ENCODE results near the gene PWWP2B. TPM values are rescaled to one million over a fixed set of nuclear protein-coding genes. Genes with fewer than 3 reads are reported as not detected.
A peak's percentile ranks its signal among the peaks of the same experiment; 100 is the strongest.

Gene PWWP2B
- total RNA-seq, 1 donor from 2014 or later: 24.2 TPM

- H3K27ac Mint-ChIP-seq: peak overlapping the region; percentile 76
- TF ChIP-seq, protein P1, sequence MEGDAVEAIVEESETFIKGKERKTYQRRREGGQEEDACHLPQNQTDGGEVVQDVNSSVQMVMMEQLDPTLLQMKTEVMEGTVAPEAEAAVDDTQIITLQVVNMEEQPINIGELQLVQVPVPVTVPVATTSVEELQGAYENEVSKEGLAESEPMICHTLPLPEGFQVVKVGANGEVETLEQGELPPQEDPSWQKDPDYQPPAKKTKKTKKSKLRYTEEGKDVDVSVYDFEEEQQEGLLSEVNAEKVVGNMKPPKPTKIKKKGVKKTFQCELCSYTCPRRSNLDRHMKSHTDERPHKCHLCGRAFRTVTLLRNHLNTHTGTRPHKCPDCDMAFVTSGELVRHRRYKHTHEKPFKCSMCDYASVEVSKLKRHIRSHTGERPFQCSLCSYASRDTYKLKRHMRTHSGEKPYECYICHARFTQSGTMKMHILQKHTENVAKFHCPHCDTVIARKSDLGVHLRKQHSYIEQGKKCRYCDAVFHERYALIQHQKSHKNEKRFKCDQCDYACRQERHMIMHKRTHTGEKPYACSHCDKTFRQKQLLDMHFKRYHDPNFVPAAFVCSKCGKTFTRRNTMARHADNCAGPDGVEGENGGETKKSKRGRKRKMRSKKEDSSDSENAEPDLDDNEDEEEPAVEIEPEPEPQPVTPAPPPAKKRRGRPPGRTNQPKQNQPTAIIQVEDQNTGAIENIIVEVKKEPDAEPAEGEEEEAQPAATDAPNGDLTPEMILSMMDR (IDR thresholded peaks at IDR 0.05; ENCODE audit: unreplicated experiment): no peak
- no peak overlapping the region for H3K4me3 Mint-ChIP-seq
- peaks cover 6% of the 10 kb centered on the region for H3K36me3 Mint-ChIP-seq
- DNase-seq (ENCODE audit: low spot score in 2 of 2, unreplicated experiment in 2 of 2): no peak
- H3K4me1 Mint-ChIP-seq: peaks cover 73% of the 10 kb centered on the region
- H3K9me3 Mint-ChIP-seq: no peaks in the 10 kb centered on the region
- H3K27me3 Mint-ChIP-seq (ENCODE audit: low read depth): no peaks in the 10 kb centered on the region
These were observed 12.0 kb downstream of the PWWP2B start for GRCh38 chr10:132408823-132409666.

DNA sequence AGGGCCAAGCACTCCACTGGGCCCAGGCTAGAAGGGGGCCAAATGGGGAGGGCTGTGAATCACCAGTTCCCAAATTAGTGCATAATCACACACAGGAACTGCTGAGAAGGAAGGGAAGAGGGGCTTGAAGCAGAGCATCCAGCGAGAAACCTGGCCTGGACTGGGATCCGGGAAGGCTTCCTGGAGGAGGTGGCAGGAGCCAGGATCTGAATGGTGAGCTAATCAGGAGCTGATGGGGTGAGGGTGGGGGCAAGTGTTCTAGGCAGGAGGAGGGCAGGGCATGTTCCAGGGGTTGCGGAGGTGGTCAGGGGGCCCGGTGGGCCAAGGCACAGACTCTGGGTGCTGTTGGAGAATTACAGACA, 12.6 kb downstream of the PWWP2B start:
- TF ChIP-seq, protein P1 (IDR thresholded peaks at IDR 0.05; ENCODE audit: unreplicated experiment): no peak
- Mint-ChIP-seq H3K27me3 (ENCODE audit: low read depth) (no peaks in the 10 kb centered on the region), H3K9me3 (no peaks in the 10 kb centered on the region), H3K27ac (peak overlapping the region; percentile 85), H3K4me1 (peaks cover 76% of the 10 kb centered on the region), H3K36me3 (peaks cover 6% of the 10 kb centered on the region), H3K4me3 (no peak overlapping the region)
- no peak for DNase-seq (ENCODE audit: low spot score in 2 of 2, unreplicated experiment in 2 of 2)

GRCh38 chr10:132410056-132410778, 13.2 kb downstream of the PWWP2B start:
- Mint-ChIP-seq H3K27me3 (ENCODE audit: low read depth) (no peaks in the 10 kb centered on the region), H3K4me3 (no peak overlapping the region), H3K36me3 (peaks cover 6% of the 10 kb centered on the region), H3K4me1 (peaks cover 82% of the 10 kb centered on the region), H3K9me3 (no peaks in the 10 kb centered on the region), H3K27ac (peak overlapping the region; percentile 85)
- no peak for DNase-seq (ENCODE audit: low spot score in 2 of 2, unreplicated experiment in 2 of 2)
- TF ChIP-seq, protein P1 (IDR thresholded peaks at IDR 0.05; ENCODE audit: unreplicated experiment): no peak

GRCh38 chr10:132410779-132411532, 14.0 kb downstream of the PWWP2B start:
- peaks cover under 1% of the 10 kb centered on the region for H3K36me3 Mint-ChIP-seq
- no peak for DNase-seq (ENCODE audit: low spot score in 2 of 2, unreplicated experiment in 2 of 2)
- H3K27ac Mint-ChIP-seq: peak overlapping the region; percentile 98
- no peak overlapping the region for H3K4me3 Mint-ChIP-seq
- H3K4me1 Mint-ChIP-seq: peaks cover 85% of the 10 kb centered on the region
- H3K9me3 Mint-ChIP-seq: no peaks in the 10 kb centered on the region
- no peaks in the 10 kb centered on the region for H3K27me3 Mint-ChIP-seq (ENCODE audit: low read depth)
- TF ChIP-seq, protein P1 (IDR thresholded peaks at IDR 0.05; ENCODE audit: unreplicated experiment): no peak

DNA sequence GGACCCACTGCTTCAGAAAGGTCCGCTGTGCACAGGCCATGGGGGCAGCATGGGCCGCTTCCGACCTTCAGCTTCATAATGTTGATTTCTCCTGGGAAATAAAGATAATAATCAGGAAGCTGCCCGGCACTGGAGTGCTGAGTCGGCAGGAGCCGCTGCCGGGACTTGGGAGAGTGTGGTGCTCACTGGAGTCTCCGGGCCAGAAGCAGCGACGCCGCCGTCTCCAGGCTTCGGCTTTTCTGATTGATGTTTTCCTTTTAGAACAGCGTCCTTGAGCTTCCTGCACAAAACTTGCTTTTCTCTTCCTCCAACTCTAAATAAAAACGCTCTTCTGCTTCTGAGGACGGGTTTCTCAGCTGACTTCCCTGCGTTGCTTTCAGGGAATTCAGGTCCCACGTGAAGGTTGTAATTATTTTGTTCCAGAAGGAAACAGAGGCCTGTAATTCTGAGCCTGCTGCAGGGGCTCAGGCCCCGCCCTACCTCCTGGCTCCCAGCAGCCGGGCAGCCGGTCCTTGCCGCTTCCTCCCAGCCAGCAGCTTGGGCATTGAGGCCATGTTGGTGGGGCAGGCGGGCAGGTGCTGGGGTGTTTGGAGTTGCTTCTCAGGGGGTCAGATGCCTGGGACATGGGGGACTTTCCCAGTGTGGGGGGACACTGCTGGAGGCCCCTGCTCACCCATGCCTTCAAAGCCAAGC, 14.7 kb downstream of the PWWP2B start:
- Mint-ChIP-seq H3K4me1 (peaks cover 82% of the 10 kb centered on the region), H3K36me3 (no peaks in the 10 kb centered on the region), H3K9me3 (no peaks in the 10 kb centered on the region), H3K27me3 (ENCODE audit: low read depth) (no peaks in the 10 kb centered on the region), H3K27ac (peak overlapping the region; percentile 98), H3K4me3 (peak overlapping the region; percentile 56)
- TF ChIP-seq, protein P1 (IDR thresholded peaks at IDR 0.05; ENCODE audit: unreplicated experiment): no peak
- DNase-seq (ENCODE audit: low spot score in 2 of 2, unreplicated experiment in 2 of 2): peak in 1 of 2 experiments; percentile 66
